Measurements from ENCODE around the gene PCDH10.
A peak's percentile ranks its signal among the peaks of the same experiment; 100 is the strongest.

Gene PCDH10

DNA sequence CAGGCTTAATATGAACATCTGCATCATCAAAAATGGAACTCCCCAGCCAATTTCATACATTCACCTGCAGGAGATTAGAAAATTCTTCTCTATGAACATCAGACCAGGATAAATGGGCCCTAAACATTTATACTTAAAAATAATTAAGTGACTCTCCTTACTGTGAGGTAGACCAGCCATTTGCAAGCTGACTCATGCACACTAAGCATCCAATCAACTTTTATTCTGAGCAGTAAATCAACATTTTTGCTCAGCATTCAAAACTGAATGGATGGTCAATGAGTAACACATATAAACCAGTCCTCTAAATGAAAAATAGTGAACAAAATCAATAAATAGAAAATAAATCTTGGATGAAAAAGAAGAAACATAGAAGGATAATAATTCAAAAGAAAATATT lies 19.9 kb upstream of the PCDH10 start:
- H3K27ac ChIP-seq: no peak overlapping the region
- TF ChIP-seq, protein P1, sequence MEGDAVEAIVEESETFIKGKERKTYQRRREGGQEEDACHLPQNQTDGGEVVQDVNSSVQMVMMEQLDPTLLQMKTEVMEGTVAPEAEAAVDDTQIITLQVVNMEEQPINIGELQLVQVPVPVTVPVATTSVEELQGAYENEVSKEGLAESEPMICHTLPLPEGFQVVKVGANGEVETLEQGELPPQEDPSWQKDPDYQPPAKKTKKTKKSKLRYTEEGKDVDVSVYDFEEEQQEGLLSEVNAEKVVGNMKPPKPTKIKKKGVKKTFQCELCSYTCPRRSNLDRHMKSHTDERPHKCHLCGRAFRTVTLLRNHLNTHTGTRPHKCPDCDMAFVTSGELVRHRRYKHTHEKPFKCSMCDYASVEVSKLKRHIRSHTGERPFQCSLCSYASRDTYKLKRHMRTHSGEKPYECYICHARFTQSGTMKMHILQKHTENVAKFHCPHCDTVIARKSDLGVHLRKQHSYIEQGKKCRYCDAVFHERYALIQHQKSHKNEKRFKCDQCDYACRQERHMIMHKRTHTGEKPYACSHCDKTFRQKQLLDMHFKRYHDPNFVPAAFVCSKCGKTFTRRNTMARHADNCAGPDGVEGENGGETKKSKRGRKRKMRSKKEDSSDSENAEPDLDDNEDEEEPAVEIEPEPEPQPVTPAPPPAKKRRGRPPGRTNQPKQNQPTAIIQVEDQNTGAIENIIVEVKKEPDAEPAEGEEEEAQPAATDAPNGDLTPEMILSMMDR (conservative IDR thresholded peaks at IDR 0.05): no peak
- no peak for TF ChIP-seq ZFX (IDR thresholded peaks at IDR 0.05)

DNA sequence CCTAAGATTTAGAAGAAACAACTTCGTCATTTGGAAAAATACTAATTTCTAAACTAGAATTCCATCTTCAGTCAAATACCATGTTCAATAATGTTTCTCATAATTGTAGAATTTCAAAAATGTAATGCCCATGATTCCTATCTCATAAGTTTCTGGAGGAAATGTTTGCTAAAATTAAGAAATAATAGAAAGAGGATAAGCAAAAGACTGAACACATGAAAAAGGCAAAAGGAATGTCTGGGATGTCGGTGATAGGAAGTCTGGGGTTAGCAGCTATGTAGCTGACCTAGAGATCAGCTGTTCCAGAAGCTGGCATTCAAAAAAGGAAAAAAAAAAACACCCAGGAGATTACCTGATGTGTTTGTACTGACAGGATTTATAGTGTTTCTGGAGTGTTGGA lies 18.9 kb upstream of the PCDH10 start:
- H3K27ac ChIP-seq: no peak overlapping the region
- no peak for TF ChIP-seq ZFX (IDR thresholded peaks at IDR 0.05)
- TF ChIP-seq, protein P1 (conservative IDR thresholded peaks at IDR 0.05): no peak

DNA sequence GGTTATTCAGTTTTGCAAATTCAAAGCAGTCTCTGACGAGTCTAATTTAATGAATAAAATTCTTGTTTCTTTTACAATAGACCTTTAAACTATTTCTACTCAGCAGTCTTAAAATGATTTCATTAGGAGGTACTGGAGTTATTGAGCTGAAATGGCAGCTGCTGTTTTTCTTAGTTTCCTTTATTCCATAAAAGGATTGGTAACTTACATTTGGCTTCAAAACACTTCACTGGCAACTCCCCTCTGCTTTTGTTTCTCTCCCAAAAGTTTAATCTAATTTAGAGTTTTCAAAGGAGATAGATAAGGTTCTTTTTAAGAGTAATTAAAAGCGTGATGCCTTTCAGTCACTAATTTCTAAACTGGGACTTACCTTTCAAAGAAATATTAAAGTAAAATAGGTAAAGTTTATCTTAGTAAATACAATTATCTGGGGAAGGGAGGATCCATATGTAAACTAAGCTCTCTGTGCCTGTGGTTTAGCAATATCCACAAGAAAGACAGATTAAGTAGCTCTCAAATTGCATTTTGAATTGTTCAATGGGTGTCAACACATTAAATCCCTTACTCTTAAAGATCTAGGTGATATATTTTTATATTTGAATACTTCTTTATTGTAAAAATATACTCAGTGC lies 17.1 kb upstream of the PCDH10 start:
- no peak overlapping the region for H3K27ac ChIP-seq
- TF ChIP-seq, protein P1 (conservative IDR thresholded peaks at IDR 0.05): no peak
- no peak for TF ChIP-seq ZFX (IDR thresholded peaks at IDR 0.05)

DNA sequence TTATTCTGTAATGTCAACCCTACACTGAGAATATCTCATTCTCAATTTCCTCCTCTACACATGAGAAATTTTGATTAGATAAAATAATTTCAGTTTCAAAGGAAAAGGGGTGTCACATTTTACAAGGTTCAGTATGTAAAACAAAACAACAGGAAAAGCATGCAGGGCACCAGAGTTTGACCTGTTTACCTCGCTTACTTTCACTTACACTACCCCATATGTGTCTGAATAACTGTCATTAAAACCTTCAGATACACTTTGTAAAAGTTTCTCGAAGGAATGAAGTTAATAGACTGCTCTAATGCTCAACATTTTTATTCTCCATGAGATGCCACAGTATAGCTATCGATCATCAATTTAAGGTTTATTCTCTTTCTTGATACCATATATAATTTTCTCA lies 12.3 kb upstream of the PCDH10 start:
- no peak for TF ChIP-seq ZFX (IDR thresholded peaks at IDR 0.05)
- TF ChIP-seq, protein P1 (conservative IDR thresholded peaks at IDR 0.05): no peak
- no peak overlapping the region for H3K27ac ChIP-seq

DNA sequence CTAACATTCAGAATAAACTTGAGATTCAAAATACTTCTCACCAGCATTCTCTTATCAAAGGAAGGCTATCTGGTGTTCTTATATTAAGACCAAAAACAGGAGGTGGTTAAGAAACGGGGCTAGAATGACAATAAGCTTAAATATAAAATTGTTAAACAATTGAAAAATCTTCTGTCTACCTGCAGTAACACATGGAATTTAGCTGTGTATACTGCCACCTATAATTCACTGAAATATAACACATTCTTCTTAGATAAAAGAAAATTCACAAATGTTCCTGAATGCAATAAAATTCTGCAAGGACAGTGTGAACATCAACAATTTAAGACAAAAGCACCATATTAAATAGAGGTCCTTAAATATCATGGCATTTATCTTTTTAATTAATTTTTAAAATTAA lies 11.5 kb upstream of the PCDH10 start:
- no peak for TF ChIP-seq ZFX (IDR thresholded peaks at IDR 0.05)
- TF ChIP-seq, protein P1 (conservative IDR thresholded peaks at IDR 0.05): peak; percentile 43
- H3K27ac ChIP-seq: no peak overlapping the region

GRCh38 chr4:133143775-133144430 lies 5.2 kb upstream of the PCDH10 start:
- H3K27ac ChIP-seq: no peak overlapping the region

GRCh38 chr4:133145241-133145640 lies 3.9 kb upstream of the PCDH10 start:
- no peak overlapping the region for H3K27ac ChIP-seq
- TF ChIP-seq ZFX (IDR thresholded peaks at IDR 0.05): no peak
- TF ChIP-seq, protein P1 (conservative IDR thresholded peaks at IDR 0.05): no peak

More at GRCh38 chr4:133143775-133144430, 5.2 kb upstream of the PCDH10 start:
- TF ChIP-seq, protein P1 (conservative IDR thresholded peaks at IDR 0.05): no peak
- TF ChIP-seq ZFX (IDR thresholded peaks at IDR 0.05): no peak

All from C4-2B (cell line).